Left ventricle myocardium inferior (tissue), 1 donor: ENCODE measurements around the gene NCAPD2. TPM values are rescaled to one million over a fixed set of nuclear protein-coding genes. Genes with fewer than 3 reads are reported as not detected.

Source experiments
- DNase-seq: peaks from one replicate; pipeline ENCODE4 v3.0.0-alpha.2; 2020
- H3K27ac ChIP-seq: fragments of 200-600 bp; replicated peaks from 2 replicates; pipeline ENCODE4 v1.8.0; 2021
- H3K27me3 ChIP-seq: fragments of 200-600 bp; 2 replicates; pipeline ENCODE4 v1.8.0; 2021; ENCODE audit warnings: low read depth
- H3K36me3 ChIP-seq: fragments of 200-600 bp; 2 replicates; pipeline ENCODE4 v1.8.0; 2021
- H3K4me1 ChIP-seq: fragments of 200-600 bp; 2 replicates; pipeline ENCODE4 v1.8.0; 2021
- H3K4me3 ChIP-seq: fragments of 200-600 bp; 2 replicates; pipeline ENCODE4 v1.8.0; 2021; ENCODE audit warnings: mild to moderate bottlenecking, moderate library complexity
- H3K9me3 ChIP-seq: fragments of 200-600 bp; replicated peaks from 2 replicates; pipeline ENCODE4 v1.8.0; 2021
- CTCF ChIP-seq: fragments of 200-600 bp; IDR thresholded peaks from 2 replicates; pipeline ENCODE4 v1.8.0; 2021; ENCODE audit warnings: antibody characterized with exemption, mild to moderate bottlenecking, borderline replicate concordance
- intact Hi-C: fragments of 100-400 bp; cut with micrococcal nuclease; formaldehyde crosslinking; loops from one replicate; pipeline ENCODE4 v1.11.0; 2022
- total RNA-seq: library from RNA; stranded (reverse); fragmentation: NEBNext Ultra II Directional; extraction: Animal tissue kit (Norgen Biotek cat#: 25700); gene quantifications from one replicate; pipeline ENCODE4 v1.2.1, GENCODE V29; 2021
- donor health status: DM: no; HTN: yes; CAD: no; lungs with severe emphysema.

NCAPD2 gene
- total RNA-seq, 1 donor from 2014 or later = 9.2 TPM

GRCh38 chr12:6523708-6524107, 29.8 kb downstream of the NCAPD2 start:
- no peaks in the 10 kb centered on the region for H3K9me3 ChIP-seq
- intact Hi-C loops = no loop called here
- no peak for DNase-seq
- no peaks in the 10 kb centered on the region for H3K4me1 ChIP-seq
- H3K4me3 ChIP-seq = no peak overlapping the region
- H3K27ac ChIP-seq = no peak overlapping the region
- TF ChIP-seq CTCF = no peak
- H3K36me3 ChIP-seq = peaks cover 95% of the 10 kb centered on the region
- H3K27me3 ChIP-seq = no peaks in the 10 kb centered on the region

GRCh38 chr12:6524648-6525047, 30.7 kb downstream of the NCAPD2 start:
- Histone ChIP-seq H3K9me3 (no peaks in the 10 kb centered on the region), H3K36me3 (peaks cover 97% of the 10 kb centered on the region), H3K27ac (no peak overlapping the region), H3K27me3 (no peaks in the 10 kb centered on the region), H3K4me1 (no peaks in the 10 kb centered on the region), H3K4me3 (no peak overlapping the region)
- TF ChIP-seq CTCF = no peak
- intact Hi-C loops = no loop called here
- DNase-seq = no peak

GRCh38 chr12:6526201-6526600, 32.3 kb downstream of the NCAPD2 start:
- Histone ChIP-seq H3K4me3 (no peak overlapping the region), H3K36me3 (peaks cover 100% of the 10 kb centered on the region), H3K27ac (no peak overlapping the region), H3K27me3 (no peaks in the 10 kb centered on the region), H3K4me1 (no peaks in the 10 kb centered on the region), H3K9me3 (no peaks in the 10 kb centered on the region)
- intact Hi-C loops = no loop called here
- no peak for TF ChIP-seq CTCF
- no peak for DNase-seq

- intact Hi-C loops = no loop called here
- DNase-seq = no peak
- Histone ChIP-seq H3K27ac (no peak overlapping the region), H3K9me3 (no peaks in the 10 kb centered on the region), H3K4me3 (no peak overlapping the region), H3K4me1 (peaks cover 7% of the 10 kb centered on the region), H3K36me3 (peaks cover 96% of the 10 kb centered on the region), H3K27me3 (no peaks in the 10 kb centered on the region)
- TF ChIP-seq CTCF = no peak
These were observed 33.0 kb downstream of the NCAPD2 start for GRCh38 chr12:6526766-6527525.

GRCh38 chr12:6527711-6528110, 33.8 kb downstream of the NCAPD2 start:
- Histone ChIP-seq H3K4me3 (no peak overlapping the region), H3K4me1 (peaks cover 14% of the 10 kb centered on the region), H3K27me3 (no peaks in the 10 kb centered on the region), H3K9me3 (no peaks in the 10 kb centered on the region), H3K36me3 (peaks cover 89% of the 10 kb centered on the region), H3K27ac (no peak overlapping the region)
- DNase-seq = no peak
- no peak for TF ChIP-seq CTCF
- intact Hi-C loops = no loop called here
